SH-SY5Y (cell line): Measurements from ENCODE around the gene ABHD17C.

ENCODE experiments used
- GATA2 ChIP-seq: IDR thresholded peaks from 2 replicates; pipeline ENCODE4 v1.6.1; 2011; ENCODE audit warnings: mild to moderate bottlenecking, low read depth, low read length
- GATA3 ChIP-seq: IDR thresholded peaks from 2 replicates; pipeline ENCODE4 v1.6.1; 2011; ENCODE audit warnings: low read depth, mild to moderate bottlenecking, low read length, moderate library complexity

GRCh38 chr15:80727196-80727595 lies 32.1 kb downstream of the ABHD17C start:
- TF ChIP-seq GATA3 (no peak), GATA2 (no peak)
